ENCODE data around the gene RTP3.
"Not testable (repeated sequence)": the region's sequence is repeated elsewhere in the genome, so short reads cannot be mapped to it uniquely, and the experiment has no call there.

Gene RTP3

DNA sequence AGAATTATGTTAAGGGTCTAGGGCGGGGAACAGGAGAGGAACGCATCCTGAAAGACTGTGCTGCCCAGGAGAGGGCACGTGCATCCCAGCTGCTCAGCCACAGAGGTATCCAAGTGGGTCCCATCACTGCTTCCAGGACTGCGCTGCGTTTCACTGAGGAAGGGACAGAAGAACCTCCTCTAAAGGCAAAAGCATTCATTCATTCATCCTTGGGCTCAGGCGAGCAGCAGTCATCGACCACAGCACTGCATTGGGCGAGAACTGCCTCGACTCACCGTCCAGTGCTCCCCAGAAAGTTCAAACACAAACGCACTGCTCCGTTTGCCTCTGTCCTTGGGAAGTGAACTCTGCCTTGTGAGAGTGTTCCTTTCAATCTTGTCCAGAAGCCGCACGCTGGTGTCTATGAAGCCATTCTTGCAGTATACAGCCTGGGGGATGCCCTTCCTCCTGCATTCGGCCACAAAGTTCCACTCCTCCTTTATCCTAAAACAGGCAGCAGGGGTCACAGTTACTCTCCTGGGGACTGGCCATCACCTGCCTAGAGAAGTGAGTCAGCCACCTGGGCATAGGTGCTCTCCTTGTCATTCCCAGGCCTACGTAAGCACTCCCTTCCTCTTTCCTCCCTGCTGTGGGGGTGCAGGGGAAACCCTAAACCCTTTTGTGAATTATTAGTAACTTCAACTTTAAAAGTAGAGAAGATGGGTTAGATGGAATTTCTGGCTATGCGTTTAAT lies 47.2 kb downstream of the RTP3 start:
- Histone ChIP-seq H3K9ac (ENCODE audit: low read length) (no peak overlapping the region), H3K27ac (ENCODE audit: low read length) (no peak overlapping the region), H3K4me3 (ENCODE audit: low read length) (no peak overlapping the region), H3K9me3 (ENCODE audit: control insufficient read depth, low read depth, low read length) (peaks cover 8% of the 10 kb centered on the region), H3K4me1 (ENCODE audit: control insufficient read depth, low read depth, low read length) (peaks cover 27% of the 10 kb centered on the region), H3K36me3 (ENCODE audit: control insufficient read depth, low read depth, low read length) (no peaks in the 10 kb centered on the region), H3K27me3 (ENCODE audit: control insufficient read depth, insufficient read depth, low read length) (no peaks in the 10 kb centered on the region)

DNA sequence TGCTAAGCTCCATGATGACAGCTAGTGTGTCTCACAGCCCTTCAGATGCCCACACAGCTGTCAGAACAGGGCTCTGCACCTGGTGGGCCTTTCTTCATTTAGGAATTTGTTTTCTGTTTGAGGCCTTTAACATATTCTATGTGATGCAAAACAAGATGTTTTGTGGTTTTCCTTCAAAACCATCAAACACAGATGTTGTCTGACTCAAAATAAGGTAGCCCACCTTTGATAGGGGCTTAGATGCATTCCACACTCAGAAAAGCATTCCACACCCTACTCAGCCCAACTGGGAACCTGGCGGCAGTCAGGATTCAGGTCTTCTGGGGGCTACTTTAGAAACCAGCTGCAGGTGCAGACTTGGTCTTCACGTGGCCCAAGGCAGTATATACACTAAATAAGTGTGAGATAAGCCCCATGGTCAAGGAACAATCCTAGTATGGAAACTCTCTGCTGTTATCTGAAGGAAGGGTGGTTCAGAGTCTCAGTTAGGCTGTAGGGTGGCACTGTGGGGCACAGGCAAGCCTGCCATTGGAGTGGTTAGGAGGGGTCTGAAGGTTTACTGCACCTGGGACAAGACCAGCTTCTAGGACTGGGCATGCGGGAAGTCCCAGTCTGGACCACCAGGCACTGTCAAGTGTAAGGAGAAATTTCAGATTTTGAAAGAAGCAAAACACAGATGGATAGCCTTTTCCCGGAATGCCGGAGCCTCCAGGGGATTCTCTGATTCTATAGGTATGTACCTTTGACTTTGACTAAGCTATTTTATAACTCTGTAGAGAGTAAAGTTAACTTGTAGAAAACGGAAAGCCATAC lies 48.2 kb downstream of the RTP3 start:
- Histone ChIP-seq H3K27ac (ENCODE audit: low read length) (no peak overlapping the region), H3K9ac (ENCODE audit: low read length) (no peak overlapping the region), H3K9me3 (ENCODE audit: control insufficient read depth, low read depth, low read length) (peaks cover 8% of the 10 kb centered on the region), H3K4me1 (ENCODE audit: control insufficient read depth, low read depth, low read length) (peaks cover 27% of the 10 kb centered on the region), H3K36me3 (ENCODE audit: control insufficient read depth, low read depth, low read length) (no peaks in the 10 kb centered on the region), H3K27me3 (ENCODE audit: control insufficient read depth, insufficient read depth, low read length) (no peaks in the 10 kb centered on the region), H3K4me3 (ENCODE audit: low read length) (peak overlapping the region; percentile 30)

DNA sequence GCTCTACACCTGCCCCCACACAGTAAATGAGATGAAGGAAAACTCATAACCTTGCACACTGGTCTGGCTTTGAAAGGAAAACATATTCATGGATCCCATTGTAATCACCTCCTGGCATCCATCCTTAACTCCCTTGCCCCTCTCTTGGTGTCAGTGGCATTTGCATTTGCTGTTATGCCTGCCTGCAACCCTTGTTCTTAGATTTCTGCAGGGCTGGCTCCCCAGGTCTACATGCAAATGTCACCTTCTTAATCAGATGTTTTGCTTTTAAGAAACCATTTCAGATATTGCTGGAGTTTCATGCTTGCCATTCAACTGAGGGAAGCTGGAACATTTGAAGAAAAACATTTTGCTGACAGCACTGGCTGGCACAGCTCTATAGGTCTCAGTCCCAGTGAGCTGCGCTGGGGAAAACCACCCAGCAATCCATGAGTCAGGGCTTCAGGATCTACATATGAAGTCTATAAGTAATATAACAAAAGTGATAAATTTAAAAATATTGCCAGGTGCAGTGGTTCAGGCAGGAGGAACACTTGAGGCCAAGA lies 49.2 kb downstream of the RTP3 start:
- H3K27me3 ChIP-seq (ENCODE audit: control insufficient read depth, insufficient read depth, low read length), result no peaks in the 10 kb centered on the region
- no peak overlapping the region for H3K9ac ChIP-seq (ENCODE audit: low read length)
- no peak overlapping the region for H3K27ac ChIP-seq (ENCODE audit: low read length)
- H3K36me3 ChIP-seq (ENCODE audit: control insufficient read depth, low read depth, low read length), result no peaks in the 10 kb centered on the region
- H3K4me1 ChIP-seq (ENCODE audit: control insufficient read depth, low read depth, low read length), result peaks cover 27% of the 10 kb centered on the region
- H3K9me3 ChIP-seq (ENCODE audit: control insufficient read depth, low read depth, low read length), result peaks cover 8% of the 10 kb centered on the region
- H3K4me3 ChIP-seq (ENCODE audit: low read length), result no peak overlapping the region

DNA sequence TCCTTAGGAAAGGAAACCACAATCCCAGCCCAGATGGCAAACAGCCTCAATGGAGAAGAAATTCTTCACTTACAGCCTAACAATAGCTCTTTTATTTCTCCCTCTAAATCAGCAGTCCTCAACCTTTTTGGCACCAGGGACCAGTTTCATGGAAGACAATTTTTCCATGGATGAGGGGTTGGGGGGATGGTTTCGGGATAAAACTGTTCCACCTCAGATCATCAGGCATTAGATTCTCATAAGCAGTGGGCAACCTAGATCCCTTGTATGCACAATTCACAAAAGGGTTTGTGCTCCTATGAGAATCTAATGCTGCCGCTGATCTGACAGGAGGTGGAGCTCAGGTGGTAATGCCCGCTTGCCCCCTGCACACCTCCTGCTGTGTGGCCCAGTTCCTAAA lies 50.8 kb downstream of the RTP3 start:
- H3K36me3 ChIP-seq (ENCODE audit: control insufficient read depth, low read depth, low read length); H3K27ac ChIP-seq (ENCODE audit: low read length); H3K27me3 ChIP-seq (ENCODE audit: control insufficient read depth, insufficient read depth, low read length); H3K4me3 ChIP-seq (ENCODE audit: low read length); H3K9me3 ChIP-seq (ENCODE audit: control insufficient read depth, low read depth, low read length); H3K9ac ChIP-seq (ENCODE audit: low read length): not testable (repeated sequence)
- H3K4me1 ChIP-seq (ENCODE audit: control insufficient read depth, low read depth, low read length), result peaks cover 27% of the 10 kb centered on the region

DNA sequence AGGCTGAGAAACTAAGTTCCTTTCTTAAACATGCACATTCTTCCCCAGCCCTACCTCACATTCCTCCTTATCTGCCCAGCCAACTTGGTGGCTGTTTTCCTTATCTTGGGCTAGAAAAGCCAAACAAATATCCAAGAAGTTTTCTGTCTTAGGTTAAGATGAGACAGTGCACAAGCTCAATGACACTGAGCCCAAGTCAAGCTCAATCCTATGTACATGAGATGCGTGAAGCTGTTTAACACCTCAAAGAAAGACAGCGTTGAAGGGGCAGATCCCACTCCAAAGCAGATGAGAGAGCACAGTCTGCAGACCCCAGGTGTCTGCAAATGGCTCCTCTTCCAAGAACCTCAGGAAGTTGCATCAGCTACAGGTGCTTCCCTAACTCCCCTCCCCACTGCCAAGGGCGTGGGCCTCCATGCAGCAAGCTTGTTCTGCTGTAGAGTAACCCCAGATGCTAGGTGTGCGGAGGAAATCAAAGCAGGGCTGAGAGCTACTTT lies 51.7 kb downstream of the RTP3 start:
- Histone ChIP-seq H3K27ac (ENCODE audit: low read length) (no peak overlapping the region), H3K4me3 (ENCODE audit: low read length) (no peak overlapping the region), H3K27me3 (ENCODE audit: control insufficient read depth, insufficient read depth, low read length) (no peaks in the 10 kb centered on the region), H3K9ac (ENCODE audit: low read length) (no peak overlapping the region), H3K4me1 (ENCODE audit: control insufficient read depth, low read depth, low read length) (peaks cover 27% of the 10 kb centered on the region), H3K9me3 (ENCODE audit: control insufficient read depth, low read depth, low read length) (peaks cover 8% of the 10 kb centered on the region), H3K36me3 (ENCODE audit: control insufficient read depth, low read depth, low read length) (no peaks in the 10 kb centered on the region)

DNA sequence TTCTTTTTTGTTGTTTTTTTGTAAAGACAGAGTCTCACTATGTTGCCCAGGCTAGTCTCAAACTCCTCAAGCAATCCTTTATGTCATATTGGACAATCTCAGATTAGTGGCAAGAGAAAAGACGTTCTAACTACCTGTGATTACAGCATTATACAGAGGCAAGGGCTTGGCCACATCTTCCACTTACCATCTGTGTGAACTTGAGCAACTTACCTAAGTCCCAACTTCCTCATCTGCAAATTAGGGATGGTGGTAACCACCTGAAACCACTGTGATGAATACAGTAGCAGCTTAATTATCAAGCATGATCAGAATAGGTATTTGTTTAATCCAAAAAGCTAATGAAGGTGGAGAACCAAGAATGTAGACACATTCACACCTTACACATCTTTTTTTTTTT lies 52.2 kb downstream of the RTP3 start:
- no peak overlapping the region for H3K27ac ChIP-seq (ENCODE audit: low read length)
- no peak overlapping the region for H3K9ac ChIP-seq (ENCODE audit: low read length)

More for the DNA sequence above, 52.2 kb downstream of the RTP3 start:
- Histone ChIP-seq H3K9me3 (ENCODE audit: control insufficient read depth, low read depth, low read length) (peaks cover 8% of the 10 kb centered on the region), H3K4me3 (ENCODE audit: low read length) (no peak overlapping the region), H3K27me3 (ENCODE audit: control insufficient read depth, insufficient read depth, low read length) (no peaks in the 10 kb centered on the region), H3K4me1 (ENCODE audit: control insufficient read depth, low read depth, low read length) (peaks cover 22% of the 10 kb centered on the region), H3K36me3 (ENCODE audit: control insufficient read depth, low read depth, low read length) (no peaks in the 10 kb centered on the region)
